ENCODE data around the gene TANC1.
"Not testable (repeated sequence)": the region's sequence is repeated elsewhere in the genome, so short reads cannot be mapped to it uniquely, and the experiment has no call there.

The TANC1 gene

GRCh38 chr2:159134979-159135378 is 166.5 kb downstream of the TANC1 start:
- DNase-seq = no peak
- Mint-ChIP-seq H3K27ac (no peak overlapping the region), H3K4me3 (no peak overlapping the region), H3K4me1 (ENCODE audit: low read depth in 2 of 2) (peaks cover 3 to 16% of the 10 kb centered on the region in 2 donors), H3K27me3 (peaks cover 0 to 12% of the 10 kb centered on the region in 2 donors), H3K9me3 (no peaks in the 10 kb centered on the region), H3K36me3 (ENCODE audit: insufficient read depth) (no peaks in the 10 kb centered on the region)
- no peak for ATAC-seq (replicated peaks)

- ATAC-seq (replicated peaks) = no peak
- H3K4me3 Mint-ChIP-seq = no peak overlapping the region
- no peak for DNase-seq
- peaks cover 0 to 12% of the 10 kb centered on the region in 2 donors for H3K27me3 Mint-ChIP-seq
- H3K27ac Mint-ChIP-seq = no peak overlapping the region
- peaks cover 3 to 9% of the 10 kb centered on the region in 2 donors for H3K4me1 Mint-ChIP-seq (ENCODE audit: low read depth in 2 of 2)
- H3K36me3 Mint-ChIP-seq (ENCODE audit: insufficient read depth) = no peaks in the 10 kb centered on the region
- H3K9me3 Mint-ChIP-seq = no peaks in the 10 kb centered on the region
Measured at GRCh38 chr2:159136391-159136790, 168.0 kb downstream of the TANC1 start.

- ATAC-seq (replicated peaks) = no peak
- H3K9me3 Mint-ChIP-seq = no peaks in the 10 kb centered on the region
- peaks cover 0 to 12% of the 10 kb centered on the region in 2 donors for H3K27me3 Mint-ChIP-seq
- peaks cover 0 to 3% of the 10 kb centered on the region in 2 donors for H3K4me1 Mint-ChIP-seq (ENCODE audit: low read depth in 2 of 2)
- DNase-seq = no peak
- H3K27ac Mint-ChIP-seq = no peak overlapping the region
- H3K36me3 Mint-ChIP-seq (ENCODE audit: insufficient read depth) = no peaks in the 10 kb centered on the region
- no peak overlapping the region for H3K4me3 Mint-ChIP-seq
Measured at GRCh38 chr2:159137511-159138241, 169.2 kb downstream of the TANC1 start.

GRCh38 chr2:159138642-159139182 is 170.3 kb downstream of the TANC1 start:
- DNase-seq (no peak), ATAC-seq (replicated peaks) (no peak)
- Mint-ChIP-seq H3K4me1 (ENCODE audit: low read depth in 2 of 2) (peaks cover 0 to 3% of the 10 kb centered on the region in 2 donors), H3K27me3 (peaks cover 0 to 12% of the 10 kb centered on the region in 2 donors), H3K27ac (no peak overlapping the region), H3K4me3 (no peak overlapping the region), H3K9me3 (no peaks in the 10 kb centered on the region), H3K36me3 (ENCODE audit: insufficient read depth) (no peaks in the 10 kb centered on the region)

- Mint-ChIP-seq H3K4me3 (no peak overlapping the region), H3K27ac (no peak overlapping the region), H3K9me3 (no peaks in the 10 kb centered on the region), H3K4me1 (ENCODE audit: low read depth in 2 of 2) (peaks cover 4 to 6% of the 10 kb centered on the region in 2 donors), H3K27me3 (peaks cover 0 to 12% of the 10 kb centered on the region in 2 donors), H3K36me3 (ENCODE audit: insufficient read depth) (no peaks in the 10 kb centered on the region)
- DNase-seq (no peak), ATAC-seq (replicated peaks) (no peak)
Measured at GRCh38 chr2:159139216-159139933, 170.9 kb downstream of the TANC1 start.

GRCh38 chr2:159140070-159140769 is 171.8 kb downstream of the TANC1 start:
- Mint-ChIP-seq H3K9me3 (no peaks in the 10 kb centered on the region), H3K27me3 (peaks cover 0 to 12% of the 10 kb centered on the region in 2 donors), H3K27ac (no peak overlapping the region), H3K4me1 (ENCODE audit: low read depth in 2 of 2) (peaks cover 13 to 15% of the 10 kb centered on the region in 2 donors), H3K4me3 (no peak overlapping the region), H3K36me3 (ENCODE audit: insufficient read depth) (no peaks in the 10 kb centered on the region)
- no peak for DNase-seq
- no peak for ATAC-seq (replicated peaks)

- H3K9me3 Mint-ChIP-seq; H3K4me3 Mint-ChIP-seq; ATAC-seq (replicated peaks); H3K27ac Mint-ChIP-seq; DNase-seq; H3K36me3 Mint-ChIP-seq (ENCODE audit: insufficient read depth): not testable (repeated sequence)
- Mint-ChIP-seq H3K27me3 (peaks cover 0 to 12% of the 10 kb centered on the region in 2 donors), H3K4me1 (ENCODE audit: low read depth in 2 of 2) (peaks cover 17 to 21% of the 10 kb centered on the region in 2 donors)
Measured at GRCh38 chr2:159140821-159141220, 172.4 kb downstream of the TANC1 start.

- Mint-ChIP-seq H3K36me3 (ENCODE audit: insufficient read depth) (no peaks in the 10 kb centered on the region), H3K27ac (peak overlapping the region; percentile 67 to 90), H3K9me3 (no peaks in the 10 kb centered on the region), H3K4me1 (ENCODE audit: low read depth in 2 of 2) (peaks cover 29 to 34% of the 10 kb centered on the region in 2 donors), H3K27me3 (no peaks in the 10 kb centered on the region), H3K4me3 (peak overlapping the region; percentile 43 to 67)
- ATAC-seq (replicated peaks) (peak; percentile 94), DNase-seq (peak; percentile 37 to 50 (median 39))
Measured at GRCh38 chr2:159144776-159145614, 176.6 kb downstream of the TANC1 start.

- Mint-ChIP-seq H3K9me3 (no peaks in the 10 kb centered on the region), H3K27me3 (no peaks in the 10 kb centered on the region), H3K4me3 (peak overlapping the region in 1 of 2 donors; percentile 67), H3K27ac (peak overlapping the region in 1 of 2 donors; percentile 90), H3K36me3 (ENCODE audit: insufficient read depth) (no peaks in the 10 kb centered on the region), H3K4me1 (ENCODE audit: low read depth in 2 of 2) (peaks cover 29 to 34% of the 10 kb centered on the region in 2 donors)
- no peak for DNase-seq
- ATAC-seq (replicated peaks) = no peak
Measured at GRCh38 chr2:159145745-159146354, 177.4 kb downstream of the TANC1 start.

GRCh38 chr2:159146996-159147666 is 178.7 kb downstream of the TANC1 start:
- Mint-ChIP-seq H3K36me3 (ENCODE audit: insufficient read depth) (no peaks in the 10 kb centered on the region), H3K4me3 (no peak overlapping the region), H3K27me3 (no peaks in the 10 kb centered on the region), H3K27ac (no peak overlapping the region), H3K9me3 (no peaks in the 10 kb centered on the region), H3K4me1 (ENCODE audit: low read depth in 2 of 2) (peaks cover 29 to 34% of the 10 kb centered on the region in 2 donors)
- no peak for DNase-seq
- no peak for ATAC-seq (replicated peaks)

- ATAC-seq (replicated peaks) = no peak
- H3K4me3 Mint-ChIP-seq = no peak overlapping the region
- peaks cover 29 to 34% of the 10 kb centered on the region in 2 donors for H3K4me1 Mint-ChIP-seq (ENCODE audit: low read depth in 2 of 2)
- no peaks in the 10 kb centered on the region for H3K27me3 Mint-ChIP-seq
- H3K9me3 Mint-ChIP-seq = no peaks in the 10 kb centered on the region
- no peaks in the 10 kb centered on the region for H3K36me3 Mint-ChIP-seq (ENCODE audit: insufficient read depth)
- H3K27ac Mint-ChIP-seq = no peak overlapping the region
- no peak for DNase-seq
Measured at GRCh38 chr2:159147690-159148089, 179.2 kb downstream of the TANC1 start.

GRCh38 chr2:159148901-159149300 is 180.5 kb downstream of the TANC1 start:
- H3K4me3 Mint-ChIP-seq = no peak overlapping the region
- no peaks in the 10 kb centered on the region for H3K36me3 Mint-ChIP-seq (ENCODE audit: insufficient read depth)
- DNase-seq (no peak), ATAC-seq (replicated peaks) (no peak)
- H3K9me3 Mint-ChIP-seq = no peaks in the 10 kb centered on the region
- no peak overlapping the region for H3K27ac Mint-ChIP-seq
- H3K27me3 Mint-ChIP-seq = peaks cover 0 to 6% of the 10 kb centered on the region in 2 donors
- peaks cover 34 to 38% of the 10 kb centered on the region in 2 donors for H3K4me1 Mint-ChIP-seq (ENCODE audit: low read depth in 2 of 2)
